ENCODE measurements around the gene SIX3.

GRCh38 chr2:44946372-44947027 lies 5.0 kb downstream of the SIX3 start:
- no peak for TF ChIP-seq POLR2A (IDR thresholded peaks at IDR 0.05; ENCODE audit: low read depth, low read length)
- no peak for TF ChIP-seq POLR2AphosphoS5 (IDR thresholded peaks at IDR 0.05; ENCODE audit: low read depth, low read length)
- no peak for TF ChIP-seq TAF1 (IDR thresholded peaks at IDR 0.05; ENCODE audit: borderline replicate concordance, low read depth, low read length)

All from GM12892 (cell line).